Activated T-helper 17 cell treated with anti-CD3 and anti-CD28 coated beads, Interleukin-2, amount 50 U/mL, for 72 hours (primary cell): Measurements from ENCODE around the gene DSCAM. TPM values are rescaled to one million over a fixed set of nuclear protein-coding genes. Genes with fewer than 3 reads are reported as not detected.

Experiments used
- ATAC-seq: fragments of 150-1000 bp; cut with Tn5 transposase; replicated peaks from 2 replicates; pipeline ENCODE4 v1.10.0; 2021; ENCODE audit warnings: mild to moderate bottlenecking, moderate library complexity
- H3K27ac Mint-ChIP-seq: one replicate; pipeline ENCODE4 v1.8.0; 2022; ENCODE audit warnings: mixed read lengths
- H3K27me3 Mint-ChIP-seq: one replicate; pipeline ENCODE4 v1.8.0; 2022; ENCODE audit warnings: mixed read lengths
- H3K36me3 Mint-ChIP-seq: one replicate; pipeline ENCODE4 v1.8.0; 2022; ENCODE audit warnings: low read depth, mild to moderate bottlenecking, mixed read lengths
- H3K4me1 Mint-ChIP-seq: one replicate; pipeline ENCODE4 v1.8.0; 2022; ENCODE audit warnings: mixed read lengths
- H3K4me3 Mint-ChIP-seq: one replicate; pipeline ENCODE4 v1.8.0; 2022; ENCODE audit warnings: mild to moderate bottlenecking, mixed read lengths
- H3K9me3 Mint-ChIP-seq: one replicate; pipeline ENCODE4 v1.8.0; 2022; ENCODE audit warnings: mixed read lengths
- total RNA-seq, 2 donors: library from RNA; stranded (reverse); gene quantifications; one replicate each; pipeline ENCODE4 v1.2.3, GENCODE V29; 2022

Gene DSCAM
- total RNA-seq, 2 donors from 2014 or later: not detected

GRCh38 chr21:40723966-40724365 lies 123.0 kb downstream of the DSCAM start:
- Mint-ChIP-seq H3K4me1 (no peaks in the 10 kb centered on the region), H3K27me3 (no peaks in the 10 kb centered on the region), H3K9me3 (peaks cover 3% of the 10 kb centered on the region), H3K27ac (no peak overlapping the region), H3K36me3 (no peaks in the 10 kb centered on the region), H3K4me3 (no peak overlapping the region)
- ATAC-seq: no peak

- no peaks in the 10 kb centered on the region for H3K4me1 Mint-ChIP-seq
Measured at GRCh38 chr21:40723317-40723716, 123.6 kb downstream of the DSCAM start.

DNA sequence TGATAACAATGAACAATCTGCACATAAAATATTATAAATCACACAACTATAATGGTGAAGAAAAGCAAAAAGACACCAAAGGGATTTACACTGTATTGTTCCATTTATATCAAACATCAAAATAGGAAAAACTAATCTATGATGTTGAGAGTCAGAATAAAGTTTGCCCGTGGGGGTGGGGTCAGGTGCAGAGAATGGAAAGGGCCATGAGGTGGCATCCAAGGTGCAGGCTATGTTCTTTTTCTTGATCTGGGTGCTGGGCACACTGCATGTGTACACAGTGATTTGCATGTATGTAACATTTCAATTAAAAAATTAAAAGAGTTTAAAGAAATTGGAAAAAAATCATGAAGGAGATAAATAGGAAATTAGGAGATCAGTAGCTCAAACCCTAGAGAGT lies 127.3 kb downstream of the DSCAM start:
- Mint-ChIP-seq H3K9me3 (peaks cover 6% of the 10 kb centered on the region), H3K27ac (no peak overlapping the region), H3K4me3 (no peak overlapping the region), H3K4me1 (no peaks in the 10 kb centered on the region), H3K27me3 (no peaks in the 10 kb centered on the region), H3K36me3 (no peaks in the 10 kb centered on the region)
- ATAC-seq: no peak

More at GRCh38 chr21:40723317-40723716, 123.6 kb downstream of the DSCAM start:
- H3K27ac Mint-ChIP-seq: no peak overlapping the region
- H3K36me3 Mint-ChIP-seq: no peaks in the 10 kb centered on the region
- no peak overlapping the region for H3K4me3 Mint-ChIP-seq
- no peak for ATAC-seq
- H3K27me3 Mint-ChIP-seq: no peaks in the 10 kb centered on the region
- H3K9me3 Mint-ChIP-seq: peaks cover 5% of the 10 kb centered on the region

DNA sequence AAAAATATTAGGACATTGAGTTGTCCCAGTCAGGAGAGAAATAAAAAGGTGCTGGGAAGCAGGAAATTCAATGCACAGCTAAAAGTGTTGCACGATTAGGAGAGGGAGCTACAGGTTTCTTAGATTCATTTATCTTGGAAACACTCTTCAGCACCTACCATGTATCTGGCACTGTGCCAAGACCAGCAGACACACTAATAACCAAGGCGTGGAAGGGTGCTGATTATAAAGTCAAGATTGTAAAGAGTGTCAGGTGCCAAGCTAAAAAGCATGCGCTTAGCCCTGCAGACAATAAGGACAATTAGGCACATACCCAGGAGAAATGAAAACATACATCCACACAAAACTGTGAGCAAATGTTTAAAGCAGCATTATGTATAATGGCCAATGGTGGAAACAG lies 129.9 kb downstream of the DSCAM start:
- Mint-ChIP-seq H3K4me1 (no peaks in the 10 kb centered on the region), H3K36me3 (no peaks in the 10 kb centered on the region), H3K4me3 (no peak overlapping the region), H3K27ac (no peak overlapping the region), H3K9me3 (peaks cover 3% of the 10 kb centered on the region), H3K27me3 (no peaks in the 10 kb centered on the region)
- no peak for ATAC-seq

- ATAC-seq: no peak
- peaks cover 3% of the 10 kb centered on the region for H3K9me3 Mint-ChIP-seq
- H3K27ac Mint-ChIP-seq: no peak overlapping the region
- H3K36me3 Mint-ChIP-seq: no peaks in the 10 kb centered on the region
- no peaks in the 10 kb centered on the region for H3K4me1 Mint-ChIP-seq
- no peaks in the 10 kb centered on the region for H3K27me3 Mint-ChIP-seq
- H3K4me3 Mint-ChIP-seq: no peak overlapping the region
Measured at GRCh38 chr21:40714536-40714935, 132.4 kb downstream of the DSCAM start.

GRCh38 chr21:40707656-40708244 lies 139.2 kb downstream of the DSCAM start:
- H3K27me3 Mint-ChIP-seq: peaks cover 4% of the 10 kb centered on the region
- no peaks in the 10 kb centered on the region for H3K36me3 Mint-ChIP-seq
- H3K27ac Mint-ChIP-seq: no peak overlapping the region
- H3K4me1 Mint-ChIP-seq: no peaks in the 10 kb centered on the region
- no peak overlapping the region for H3K4me3 Mint-ChIP-seq
- no peak for ATAC-seq
- H3K9me3 Mint-ChIP-seq: no peaks in the 10 kb centered on the region

DNA sequence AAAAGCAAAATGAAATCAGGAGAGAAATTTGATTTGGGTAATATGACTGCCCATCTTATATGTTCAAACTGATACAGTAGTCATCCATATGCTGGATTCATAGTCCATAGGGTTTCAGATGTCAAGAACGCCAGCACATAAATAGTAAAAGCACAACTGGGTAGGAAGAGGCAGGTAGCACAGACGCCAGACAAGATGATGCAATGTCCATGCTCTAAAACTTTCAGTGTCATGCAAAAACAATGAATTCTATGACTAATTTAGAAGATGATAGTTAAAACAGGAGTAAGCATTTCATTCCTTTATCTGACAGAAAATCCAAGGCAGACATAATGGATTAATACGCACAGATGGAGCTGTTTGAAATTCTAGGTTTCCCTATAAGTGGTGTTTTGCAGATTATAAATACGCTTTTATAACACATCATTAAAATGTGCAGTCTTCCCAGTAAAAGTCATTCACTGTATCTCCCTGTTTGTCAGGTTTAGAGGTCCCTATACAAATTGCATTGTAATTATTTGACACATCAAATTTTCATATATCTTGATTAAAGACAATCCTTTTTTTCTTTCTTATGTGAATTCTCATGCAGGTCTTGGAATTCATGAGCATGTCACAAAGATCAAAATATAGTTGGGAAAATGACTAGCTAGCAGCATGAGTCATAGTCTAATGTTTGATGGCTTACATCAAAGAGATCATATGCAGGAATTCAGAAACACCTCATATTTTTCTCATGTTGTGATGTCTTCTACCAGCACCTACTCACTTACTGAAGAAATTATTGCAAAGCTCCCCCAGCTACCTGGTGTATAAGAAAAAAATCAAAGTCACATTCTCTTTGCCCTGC lies 139.9 kb downstream of the DSCAM start:
- no peak for ATAC-seq
- Mint-ChIP-seq H3K27me3 (peaks cover 4% of the 10 kb centered on the region), H3K27ac (no peak overlapping the region), H3K9me3 (no peaks in the 10 kb centered on the region), H3K4me3 (no peak overlapping the region), H3K36me3 (no peaks in the 10 kb centered on the region), H3K4me1 (no peaks in the 10 kb centered on the region)

- H3K36me3 Mint-ChIP-seq: no peaks in the 10 kb centered on the region
- no peak for ATAC-seq
Measured at GRCh38 chr21:40706176-40706575, 140.8 kb downstream of the DSCAM start.

DNA sequence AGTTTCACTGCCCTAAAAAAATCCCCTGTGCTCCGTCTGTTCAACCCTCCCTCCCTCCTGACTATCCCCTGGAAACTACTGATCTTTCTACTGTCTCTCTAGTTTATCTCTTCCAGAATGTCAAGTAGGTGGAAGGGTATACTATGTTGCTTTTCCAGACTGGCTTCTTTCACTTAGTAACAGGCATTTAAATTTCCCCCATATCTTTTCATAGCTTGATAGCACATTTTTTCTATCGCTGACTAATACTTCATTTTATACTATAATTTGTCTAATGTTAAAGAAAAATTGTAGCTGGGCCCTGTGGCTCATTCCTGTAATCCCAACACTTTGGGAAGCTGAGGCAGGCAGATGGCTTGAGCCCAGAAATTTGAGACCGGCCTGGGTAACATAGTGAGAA lies 142.8 kb downstream of the DSCAM start:
- H3K27me3 Mint-ChIP-seq: peaks cover 4% of the 10 kb centered on the region
- no peaks in the 10 kb centered on the region for H3K9me3 Mint-ChIP-seq
- H3K4me3 Mint-ChIP-seq: no peak overlapping the region
- no peak overlapping the region for H3K27ac Mint-ChIP-seq
- H3K36me3 Mint-ChIP-seq: no peaks in the 10 kb centered on the region
- H3K4me1 Mint-ChIP-seq: no peaks in the 10 kb centered on the region
- no peak for ATAC-seq

More at GRCh38 chr21:40706176-40706575, 140.8 kb downstream of the DSCAM start:
- H3K27me3 Mint-ChIP-seq: peaks cover 4% of the 10 kb centered on the region
- no peaks in the 10 kb centered on the region for H3K9me3 Mint-ChIP-seq
- no peak overlapping the region for H3K27ac Mint-ChIP-seq
- no peak overlapping the region for H3K4me3 Mint-ChIP-seq
- H3K4me1 Mint-ChIP-seq: no peaks in the 10 kb centered on the region

DNA sequence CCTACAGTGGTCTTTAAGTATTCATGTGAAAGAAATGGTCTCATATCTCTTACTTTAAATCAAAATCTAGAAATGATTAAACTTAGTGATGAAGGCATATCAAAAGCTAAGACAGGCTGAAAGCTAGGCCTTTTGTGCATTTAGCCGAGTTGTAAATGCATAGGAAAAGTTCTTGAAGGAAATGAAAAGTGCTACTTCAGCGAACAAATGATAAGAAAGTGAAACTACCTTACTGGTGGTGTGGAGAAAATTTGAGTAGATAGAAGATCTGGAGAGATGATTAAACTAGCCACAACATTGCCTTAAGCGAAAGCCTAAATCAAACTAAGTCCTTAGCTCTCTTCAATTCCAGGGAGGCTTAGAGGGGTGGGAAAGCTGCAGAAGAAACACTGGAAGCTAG lies 147.6 kb downstream of the DSCAM start:
- H3K27ac Mint-ChIP-seq: no peak overlapping the region
- H3K27me3 Mint-ChIP-seq: peaks cover 4% of the 10 kb centered on the region
- no peak for ATAC-seq
- H3K9me3 Mint-ChIP-seq: no peaks in the 10 kb centered on the region
- no peaks in the 10 kb centered on the region for H3K4me1 Mint-ChIP-seq
- no peak overlapping the region for H3K4me3 Mint-ChIP-seq
- H3K36me3 Mint-ChIP-seq: no peaks in the 10 kb centered on the region

GRCh38 chr21:40696246-40696645 lies 150.7 kb downstream of the DSCAM start:
- ATAC-seq: no peak
- H3K4me3 Mint-ChIP-seq: no peak overlapping the region
- no peaks in the 10 kb centered on the region for H3K36me3 Mint-ChIP-seq
- no peaks in the 10 kb centered on the region for H3K4me1 Mint-ChIP-seq
- no peaks in the 10 kb centered on the region for H3K27me3 Mint-ChIP-seq
- H3K27ac Mint-ChIP-seq: no peak overlapping the region
- no peaks in the 10 kb centered on the region for H3K9me3 Mint-ChIP-seq

DNA sequence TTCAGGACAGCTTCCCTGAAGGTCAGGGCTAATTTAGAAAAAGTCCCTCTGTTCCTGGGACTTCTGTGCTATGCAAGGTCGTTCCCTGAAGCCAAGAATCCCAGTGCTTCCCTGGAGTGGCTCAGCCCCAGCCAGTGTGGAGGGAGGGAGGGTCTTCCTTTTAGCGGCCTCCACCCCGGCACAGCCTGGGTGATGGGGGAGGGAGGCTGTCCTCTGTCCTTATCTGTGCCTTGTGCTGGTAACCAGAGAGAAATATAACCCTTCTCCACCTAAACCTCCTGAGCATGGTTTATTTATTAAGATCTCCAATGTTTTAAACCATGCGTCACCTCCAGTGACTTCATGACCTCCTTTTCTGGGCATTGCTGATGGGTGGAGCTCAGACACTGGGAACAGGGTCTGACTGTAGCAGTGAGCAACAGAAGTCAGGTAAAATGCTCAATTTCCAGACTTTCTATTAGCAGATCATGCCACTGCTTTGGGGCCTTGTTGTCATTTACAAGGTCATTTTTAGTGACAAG lies 157.1 kb downstream of the DSCAM start:
- H3K36me3 Mint-ChIP-seq: no peaks in the 10 kb centered on the region
- H3K9me3 Mint-ChIP-seq: no peaks in the 10 kb centered on the region
- no peaks in the 10 kb centered on the region for H3K4me1 Mint-ChIP-seq
- ATAC-seq: no peak
- no peaks in the 10 kb centered on the region for H3K27me3 Mint-ChIP-seq
- H3K27ac Mint-ChIP-seq: no peak overlapping the region
- H3K4me3 Mint-ChIP-seq: no peak overlapping the region

- H3K4me1 Mint-ChIP-seq: no peaks in the 10 kb centered on the region
- H3K27ac Mint-ChIP-seq: no peak overlapping the region
- H3K9me3 Mint-ChIP-seq: no peaks in the 10 kb centered on the region
- H3K4me3 Mint-ChIP-seq: no peak overlapping the region
- no peaks in the 10 kb centered on the region for H3K27me3 Mint-ChIP-seq
- no peaks in the 10 kb centered on the region for H3K36me3 Mint-ChIP-seq
- ATAC-seq: no peak
Measured at GRCh38 chr21:40689217-40689616, 157.7 kb downstream of the DSCAM start.

- Mint-ChIP-seq H3K4me1 (no peaks in the 10 kb centered on the region), H3K36me3 (no peaks in the 10 kb centered on the region), H3K4me3 (no peak overlapping the region), H3K27ac (no peak overlapping the region), H3K9me3 (peaks cover 2% of the 10 kb centered on the region), H3K27me3 (peaks cover 1% of the 10 kb centered on the region)
- no peak for ATAC-seq
Measured at GRCh38 chr21:40688106-40688864, 158.7 kb downstream of the DSCAM start.
